Skeletal muscle tissue (tissue), 4 donors: Measurements from ENCODE around the gene SNRNP25. TPM values are rescaled to one million over a fixed set of nuclear protein-coding genes. Genes with fewer than 3 reads are reported as not detected.

ENCODE experiments used
- H3K27ac ChIP-seq: one replicate; pipeline ENCODE4 v1.7.0; 2013; ENCODE audit warnings: mild to moderate bottlenecking, low read depth, low read length, inconsistent platforms
- H3K27me3 ChIP-seq, 3 donors: one replicate each; pipeline ENCODE4 v1.7.0; 2013; ENCODE audit warnings: low read length in 3 of 3; ENCODE audit not compliant: control insufficient read depth in 3 of 3, insufficient read depth in 3 of 3
- H3K36me3 ChIP-seq, 3 donors: one replicate each; pipeline ENCODE4 v1.7.0; 2013; ENCODE audit warnings: low read length in 3 of 3; ENCODE audit not compliant: control insufficient read depth in 3 of 3, insufficient read depth in 3 of 3
- H3K4me1 ChIP-seq, 3 donors: one replicate each; pipeline ENCODE4 v1.7.0; 2013; ENCODE audit warnings: low read length in 3 of 3, mild to moderate bottlenecking in 3 of 3; ENCODE audit not compliant: control insufficient read depth in 3 of 3, insufficient read depth in 3 of 3
- H3K4me3 ChIP-seq, 3 donors: one replicate each; pipeline ENCODE4 v1.7.0; 2013; ENCODE audit warnings: low read length in 3 of 3
- H3K9ac ChIP-seq, 3 donors: one replicate each; pipeline ENCODE4 v1.7.0; 2013; ENCODE audit warnings: low read length in 3 of 3, mild to moderate bottlenecking in 3 of 3, moderate library complexity in 2 of 3, low read depth in 1 of 3
- H3K9me3 ChIP-seq, 3 donors: one replicate each; pipeline ENCODE4 v1.7.0; 2013; ENCODE audit warnings: low read length in 3 of 3; ENCODE audit not compliant: control insufficient read depth in 3 of 3
- total RNA-seq: library from RNA; depleted of rRNA; stranded (reverse); fragments of >200 nt; gene quantifications from one replicate; pipeline ENCODE4 v1.2.3, GENCODE V29; 2014
- donor health status: Osteomylitis.

SNRNP25 gene
- total RNA-seq, 1 donor from 2014 or later = 16.2 TPM

GRCh38 chr16:77273-77806, 23.7 kb downstream of the SNRNP25 start:
- peak overlapping the region; percentile 86 for H3K27ac ChIP-seq
- H3K9ac ChIP-seq = peak overlapping the region; percentile 43 to 98 (median 82)
- peaks cover 52 to 68% (median 64%) of the 10 kb centered on the region in 3 donors for H3K4me1 ChIP-seq
- no peaks in the 10 kb centered on the region for H3K9me3 ChIP-seq
- H3K36me3 ChIP-seq = peaks cover 4 to 17% (median 11%) of the 10 kb centered on the region in 3 donors
- H3K4me3 ChIP-seq = peak overlapping the region; percentile 48 to 91 (median 82)
- H3K27me3 ChIP-seq = no peaks in the 10 kb centered on the region

- Histone ChIP-seq H3K9ac (peak within 1 kb of the TSS; percentile 73 to 98 (median 82)), H3K36me3 (peaks cover 4 to 21% (median 15%) of the 10 kb centered on the region in 3 donors), H3K9me3 (no peaks in the 10 kb centered on the region), H3K4me3 (peak within 1 kb of the TSS; percentile 71 to 91 (median 82)), H3K4me1 (peaks cover 48 to 64% (median 60%) of the 10 kb centered on the region in 3 donors), H3K27ac (peak within 1 kb of the TSS; percentile 86), H3K27me3 (no peaks in the 10 kb centered on the region)
Observed at GRCh38 chr16:77807-78443, 24.3 kb downstream of the SNRNP25 start, which contains the start of gene MPG. MPG (plus strand) TSS chr16:78225; CDS start chr16:78310, 85 bp downstream.

- peak overlapping the region; percentile 71 to 91 (median 82) for H3K4me3 ChIP-seq
- H3K4me1 ChIP-seq = peaks cover 45 to 58% (median 54%) of the 10 kb centered on the region in 3 donors
Observed at GRCh38 chr16:78444-79150, 25.0 kb downstream of the SNRNP25 start.

GRCh38 chr16:79151-80054, 25.8 kb downstream of the SNRNP25 start:
- H3K4me1 ChIP-seq = peaks cover 44 to 58% (median 54%) of the 10 kb centered on the region in 3 donors
- H3K9me3 ChIP-seq = no peaks in the 10 kb centered on the region
- peaks cover 12 to 29% (median 15%) of the 10 kb centered on the region in 3 donors for H3K36me3 ChIP-seq
- peak overlapping the region; percentile 86 for H3K27ac ChIP-seq
- H3K9ac ChIP-seq = peak overlapping the region; percentile 73 to 98 (median 82)
- no peaks in the 10 kb centered on the region for H3K27me3 ChIP-seq
- peak overlapping the region; percentile 71 to 91 (median 82) for H3K4me3 ChIP-seq

More at GRCh38 chr16:78444-79150, 25.0 kb downstream of the SNRNP25 start:
- H3K27me3 ChIP-seq = no peaks in the 10 kb centered on the region
- peak overlapping the region; percentile 86 for H3K27ac ChIP-seq
- H3K9me3 ChIP-seq = no peaks in the 10 kb centered on the region
- H3K36me3 ChIP-seq = peaks cover 4 to 25% (median 15%) of the 10 kb centered on the region in 3 donors
- peak overlapping the region; percentile 73 to 98 (median 82) for H3K9ac ChIP-seq

- H3K27me3 ChIP-seq = no peaks in the 10 kb centered on the region
- H3K27ac ChIP-seq = no peak overlapping the region
- peaks cover 39 to 53% (median 40%) of the 10 kb centered on the region in 3 donors for H3K36me3 ChIP-seq
- peaks cover 26 to 46% (median 43%) of the 10 kb centered on the region in 3 donors for H3K4me1 ChIP-seq
- H3K9me3 ChIP-seq = no peaks in the 10 kb centered on the region
- H3K4me3 ChIP-seq = no peak overlapping the region
- no peak overlapping the region for H3K9ac ChIP-seq
Observed at GRCh38 chr16:83060-83603, 29.5 kb downstream of the SNRNP25 start.

- Histone ChIP-seq H3K9ac (peak overlapping the region in 1 of 3 donors; percentile 71), H3K9me3 (no peaks in the 10 kb centered on the region), H3K36me3 (peaks cover 47 to 61% (median 48%) of the 10 kb centered on the region in 3 donors), H3K4me3 (no peak overlapping the region), H3K4me1 (peaks cover 21 to 41% (median 35%) of the 10 kb centered on the region in 3 donors), H3K27ac (peak overlapping the region; percentile 73), H3K27me3 (no peaks in the 10 kb centered on the region)
Observed at GRCh38 chr16:83781-84615, 30.4 kb downstream of the SNRNP25 start.

GRCh38 chr16:84718-85406, 31.2 kb downstream of the SNRNP25 start:
- H3K4me3 ChIP-seq = peak overlapping the region in 1 of 3 donors; percentile 45
- H3K27ac ChIP-seq = peak overlapping the region; percentile 73
- no peaks in the 10 kb centered on the region for H3K9me3 ChIP-seq
- peaks cover 18 to 32% (median 27%) of the 10 kb centered on the region in 3 donors for H3K4me1 ChIP-seq
- H3K36me3 ChIP-seq = peaks cover 52 to 62% (median 56%) of the 10 kb centered on the region in 3 donors
- H3K9ac ChIP-seq = peak overlapping the region in 2 of 3 donors; percentile 12 to 71
- no peaks in the 10 kb centered on the region for H3K27me3 ChIP-seq

GRCh38 chr16:85407-85782, 31.8 kb downstream of the SNRNP25 start:
- Histone ChIP-seq H3K4me3 (peak overlapping the region in 1 of 3 donors; percentile 45), H3K9ac (peak overlapping the region in 2 of 3 donors; percentile 12 to 71), H3K27me3 (no peaks in the 10 kb centered on the region), H3K36me3 (peaks cover 52 to 63% (median 61%) of the 10 kb centered on the region in 3 donors), H3K9me3 (no peaks in the 10 kb centered on the region), H3K27ac (peak overlapping the region; percentile 73), H3K4me1 (peaks cover 18 to 29% (median 25%) of the 10 kb centered on the region in 3 donors)
